Right lobe of liver (tissue), 4 donors: ENCODE measurements around the gene OTOGL.

Source experiments
- CTCF ChIP-seq, 4 donors: fragments of 200-600 bp in 3 of 4; fragments of 450-650 bp in 1 of 4; IDR thresholded peaks; one replicate each; pipeline versions ENCODE4 v1.5.1 to v1.8.0; 2016 to 2022; ENCODE audit warnings: antibody characterized with exemption in 4 of 4, mild to moderate bottlenecking in 2 of 4
- POLR2A ChIP-seq: fragments of 450-650 bp; IDR thresholded peaks from one replicate; pipeline ENCODE4 v1.6.1; 2017; ENCODE audit warnings: antibody characterized with exemption, mild to moderate bottlenecking
- donor health status: DM: no; HTN: no; CAD: no.
- donor health status: DM: no; HTN: no; CAD: no.
- donor health status: DM: no; HTN: yes; CAD: no.

- TF ChIP-seq CTCF (IDR thresholded peaks at IDR 0.05) (no peak), POLR2A (no peak)
These were observed 143.0 kb downstream of the OTOGL start for GRCh38 chr12:80242321-80242720.
